Motor neuron (in vitro differentiated cells): ENCODE measurements around the gene EXOC4. TPM values are rescaled to one million over a fixed set of nuclear protein-coding genes. Genes with fewer than 3 reads are reported as not detected.

ENCODE experiments used
- ATAC-seq, 8 experiments: fragments of 200-7000 bp; cut with Tn5 transposase; replicated peaks in 6 of 8; 2 replicates each; pipeline ENCODE4 v1.8.0; 2021; ENCODE audit warnings: mild to moderate bottlenecking in 8 of 8, moderate library complexity in 8 of 8
- H3K27ac ChIP-seq, 2 donors: fragments of 250-450 bp; sonication (Bioruptor Pico); 2 replicates each; pipeline ENCODE4 v1.9.0; 2021; ENCODE audit warnings: antibody characterized with exemption in 2 of 2, mild to moderate bottlenecking in 2 of 2, moderate library complexity in 1 of 2
- H3K4me1 ChIP-seq, 2 donors: fragments of 250-450 bp; sonication (Bioruptor Pico); replicated peaks in 1 of 2; 2 replicates each; pipeline ENCODE4 v1.6.1; 2021; ENCODE audit warnings: antibody characterized with exemption in 2 of 2, mild to moderate bottlenecking in 2 of 2, moderate library complexity in 1 of 2
- H3K4me3 ChIP-seq, 5 donors: fragments of 250-450 bp; sonication (Bioruptor Pico); 2 replicates each; pipeline ENCODE4 v1.9.0; 2021; ENCODE audit warnings: antibody characterized with exemption in 5 of 5, mild to moderate bottlenecking in 5 of 5, moderate library complexity in 4 of 5
- WGBS, 10 experiments: fragments of 450-650 bp; shearing (Covaris generic); methylation state at CpG; one replicate each; pipeline ENCODE4 v1.0.0; 2022; 5-methylcytosine and 5-hydroxymethylcytosine counted together
- in situ Hi-C, 9 experiments: fragments of 400-800 bp; cut with MboI; loops; one replicate each; pipeline ENCODE4 v1.15.0; 2021; ENCODE audit warnings: low sequenced_read_pairs in 9 of 9, low pct_unique_long_range_greater_than_20kb in 2 of 9; ENCODE audit not compliant: unreplicated experiment in 9 of 9
- total RNA-seq, 8 experiments: library from RNA; unstranded; fragments of 300-600 nt; gene quantifications; 2 replicates each; pipeline versions ENCODE4 v1.2.3 to v1.2.4, GENCODE V29; 2022

The EXOC4 gene
- total RNA-seq, 8 experiments from 2014 or later = 47.7 to 103 (median 60.2) TPM

DNA sequence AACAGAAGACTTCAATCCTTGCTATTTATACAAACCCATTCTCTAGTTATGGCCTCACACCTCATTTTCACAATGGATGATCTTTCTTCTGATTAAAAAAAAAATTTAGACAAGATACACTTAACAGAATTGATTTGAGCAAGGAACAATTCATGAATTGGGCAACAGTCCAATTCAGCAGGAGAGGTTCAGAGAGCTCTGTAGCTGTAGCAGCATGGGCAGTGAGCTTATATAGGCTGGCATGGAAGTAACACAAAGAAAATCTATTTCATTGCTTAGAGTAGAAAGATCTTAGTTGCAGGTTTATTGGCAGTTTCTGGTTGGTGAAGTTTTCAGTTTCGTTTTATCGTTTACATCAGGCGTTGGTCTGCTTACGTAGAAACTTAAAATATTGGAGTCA is 851.3 kb downstream of the EXOC4 start:
- ATAC-seq = no peak
- in situ Hi-C loops = no loop called here
- Histone ChIP-seq H3K4me1 (peaks cover 0 to 3% of the 10 kb centered on the region in 2 donors), H3K27ac (no peak overlapping the region), H3K4me3 (no peak overlapping the region)
- 60 to 97% (median 88%) methylated on average over 1 to 4 of the region's 4 CpGs; no CpG with 5 or more reads in 1 of the 10 experiments for WGBS, 10 experiments

DNA sequence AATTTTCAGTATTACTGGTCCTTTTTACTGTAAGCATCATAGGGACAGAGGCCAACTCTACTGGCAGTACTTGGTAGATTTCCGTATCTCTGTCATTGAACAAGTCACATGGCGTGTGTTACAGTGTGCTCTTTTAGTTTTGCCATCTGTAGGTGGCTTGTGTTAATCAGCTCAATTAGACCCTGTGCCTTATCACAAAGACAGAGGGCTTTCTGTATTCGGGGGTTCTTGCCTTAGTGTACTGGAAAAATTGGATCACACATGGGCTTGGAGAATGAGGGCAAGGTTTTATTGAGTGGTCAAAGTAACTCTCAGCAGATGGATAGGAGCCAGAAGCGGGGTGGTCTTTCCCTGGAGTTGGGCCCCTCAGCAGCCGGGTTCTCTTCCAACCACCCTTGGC is 853.0 kb downstream of the EXOC4 start:
- no peak overlapping the region for H3K4me3 ChIP-seq
- ATAC-seq = no peak
- peaks cover 0 to 4% of the 10 kb centered on the region in 2 donors for H3K4me1 ChIP-seq
- in situ Hi-C loops = no loop called here
- H3K27ac ChIP-seq = no peak overlapping the region
- 60 to 100% (median 83%) methylated on average over 1 to 5 of the region's 5 CpGs; no CpG with 5 or more reads in 4 of the 10 experiments for WGBS, 10 experiments

DNA sequence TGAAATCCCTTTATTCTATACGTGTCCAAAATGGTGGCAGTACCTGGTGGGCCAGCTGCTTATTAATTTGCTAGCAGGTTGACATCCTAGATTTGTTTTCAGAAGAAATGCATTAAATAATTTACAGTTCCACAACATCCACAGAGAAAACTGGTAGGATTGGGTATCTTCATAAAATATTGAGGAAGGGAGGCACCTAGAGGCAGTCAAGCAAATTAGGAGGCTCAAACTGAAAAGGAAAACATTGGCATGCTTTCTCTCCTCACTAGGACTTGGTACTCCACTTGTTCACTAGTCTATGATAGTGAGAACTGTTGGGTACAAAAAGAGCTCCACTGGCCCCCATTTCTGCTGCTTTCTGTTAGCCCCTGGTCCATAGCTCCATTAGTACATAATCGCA is 855.9 kb downstream of the EXOC4 start:
- in situ Hi-C loops = no loop called here
- Histone ChIP-seq H3K4me1 (peaks cover 8 to 12% of the 10 kb centered on the region in 2 donors), H3K4me3 (no peak overlapping the region), H3K27ac (no peak overlapping the region)
- no peak for ATAC-seq
- WGBS, 10 experiments = 83 to 100% (median 95%) methylated on average over 1 to 2 of the region's 2 CpGs; no CpG with 5 or more reads in 3 of the 10 experiments

- Histone ChIP-seq H3K4me1 (peaks cover 8 to 12% of the 10 kb centered on the region in 2 donors), H3K4me3 (no peak overlapping the region), H3K27ac (no peak overlapping the region)
- no peak for ATAC-seq
- in situ Hi-C loops = no loop called here
Observed at GRCh38 chr7:134113655-134114054, 860.8 kb downstream of the EXOC4 start.

DNA sequence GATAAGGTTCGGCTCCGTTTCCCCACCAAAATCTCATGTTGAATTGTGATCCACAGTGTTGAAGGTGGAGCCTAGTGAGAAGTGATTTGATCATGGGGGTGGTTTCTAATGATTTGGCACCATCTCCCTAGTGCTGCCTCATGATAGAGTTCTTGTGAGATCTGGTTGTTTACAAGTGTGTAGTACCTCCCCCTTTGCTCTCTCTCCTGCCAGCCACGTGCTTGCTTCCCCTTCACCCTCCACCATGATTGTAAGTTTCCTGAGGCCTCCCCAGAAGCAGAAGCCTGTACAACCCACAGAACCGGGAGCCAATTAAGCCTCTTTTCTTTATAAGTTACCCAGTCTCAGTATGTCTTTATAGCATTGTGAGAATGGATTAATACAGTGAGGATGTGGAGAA is 862.1 kb downstream of the EXOC4 start:
- no peak for ATAC-seq
- no peak overlapping the region for H3K4me3 ChIP-seq
- peaks cover 8 to 12% of the 10 kb centered on the region in 2 donors for H3K4me1 ChIP-seq
- H3K27ac ChIP-seq = no peak overlapping the region
- 74 to 100% (median 91%) methylated on average over 1 to 4 of the region's 4 CpGs; no CpG with 5 or more reads in 2 of the 10 experiments for WGBS, 10 experiments
- in situ Hi-C loops = no loop called here

Other genes with a start within 250 kb of the EXOC4 start
- 100 to 1,000 TPM in 2 of 8 experiments, 10 to 100 TPM in 6; 74.5 to 122 (median 90.0) TPM for gene CHCHD3, start 171.0 kb upstream of the EXOC4 start, total RNA-seq